Keratinocyte (primary cell): ENCODE measurements around the gene TMEM242. TPM values are rescaled to one million over a fixed set of nuclear protein-coding genes. Genes with fewer than 3 reads are reported as not detected.

Experiments
- DNase-seq: peaks from one replicate; pipeline ENCODE4 v3.0.0-alpha.2; 2011; ENCODE audit warnings: low read depth, missing footprints, low spot score
- FAIRE-seq: peaks from 2 replicates; lab custom pipeline; 2011; peaks lifted over from hg19 to GRCh38; lab: Jason Lieb, UNC
- H2AFZ ChIP-seq: 2 replicates; pipeline ENCODE4 v1.6.0; 2012; ENCODE audit warnings: low read length, control low read depth, inconsistent platforms; ENCODE audit not compliant: control insufficient read depth
- H3K27ac ChIP-seq: 2 replicates; pipeline ENCODE4 v1.5.1; 2011; ENCODE audit warnings: low read length; ENCODE audit not compliant: control insufficient read depth, insufficient read depth
- H3K27me3 ChIP-seq: 3 replicates; pipeline ENCODE4 v1.6.0; 2011; ENCODE audit warnings: low read length; ENCODE audit not compliant: control insufficient read depth, insufficient read depth; ENCODE audit errors: extremely low read depth
- H3K36me3 ChIP-seq, 2 experiments: 2 replicates in 1 of 2; 3 replicates in 1 of 2; pipeline ENCODE4 v1.5.1; 2011; ENCODE audit warnings: low read length in 2 of 2, mild to moderate bottlenecking in 1 of 2; ENCODE audit not compliant: control insufficient read depth in 2 of 2, insufficient read depth in 2 of 2; ENCODE audit errors: extremely low read depth in 1 of 2
- H3K4me1 ChIP-seq: 3 replicates; pipeline ENCODE4 v1.5.1; 2011; ENCODE audit warnings: low read length; ENCODE audit not compliant: control insufficient read depth, insufficient read depth; ENCODE audit errors: extremely low read depth
- H3K4me2 ChIP-seq: 3 replicates; pipeline ENCODE4 v1.6.0; 2011; ENCODE audit warnings: low read depth, low read length; ENCODE audit not compliant: control insufficient read depth, insufficient read depth; ENCODE audit errors: extremely low read depth
- H3K4me3 ChIP-seq, 3 experiments: fragments of 200-600 bp in 1 of 3; sonication (generic) in 1 of 3; 2 replicates in 2 of 3; 3 replicates in 1 of 3; pipeline ENCODE4 v1.5.1; 2011 to 2016; ENCODE audit warnings: low read length in 3 of 3, mild to moderate bottlenecking in 3 of 3, control low read depth in 2 of 3, inconsistent platforms in 1 of 3, low read depth in 1 of 3, mixed read lengths in 1 of 3, mixed run types in 1 of 3, moderate library complexity in 1 of 3; ENCODE audit not compliant: control insufficient read depth in 2 of 3, insufficient read depth in 2 of 3; ENCODE audit errors: extremely low read depth in 1 of 3
- H3K79me2 ChIP-seq: 2 replicates; pipeline ENCODE4 v1.6.0; 2012; ENCODE audit warnings: low read length; ENCODE audit not compliant: control insufficient read depth, insufficient read depth
- H3K9ac ChIP-seq: 3 replicates; pipeline ENCODE4 v1.6.0; 2011; ENCODE audit warnings: low read length; ENCODE audit not compliant: control insufficient read depth, insufficient read depth; ENCODE audit errors: extremely low read depth
- H3K9me1 ChIP-seq: 3 replicates; pipeline ENCODE4 v1.6.0; 2011; ENCODE audit warnings: low read length; ENCODE audit not compliant: control insufficient read depth, insufficient read depth; ENCODE audit errors: extremely low read depth
- H3K9me3 ChIP-seq: 2 replicates; pipeline ENCODE4 v1.5.1; 2012; ENCODE audit warnings: low read depth, low read length; ENCODE audit not compliant: control insufficient read depth
- H4K20me1 ChIP-seq: 3 replicates; pipeline ENCODE4 v1.6.0; 2011; ENCODE audit warnings: low read length; ENCODE audit not compliant: control insufficient read depth, insufficient read depth; ENCODE audit errors: extremely low read depth
- CTCF ChIP-seq, 3 experiments: IDR thresholded peaks in 1 of 3; conservative IDR thresholded peaks in 1 of 3; optimal IDR thresholded peaks in 1 of 3; 2 replicates in 2 of 3; 3 replicates in 1 of 3; pipeline versions ENCODE3 to v1.5.1; 2011; ENCODE audit warnings: low read length in 3 of 3, mild to moderate bottlenecking in 3 of 3, moderate library complexity in 2 of 3, control low read depth in 1 of 3, inconsistent platforms in 1 of 3; ENCODE audit not compliant: insufficient read depth in 2 of 3; ENCODE audit errors: extremely low read depth in 1 of 3
- EZH2 ChIP-seq: IDR thresholded peaks from one replicate; pipeline ENCODE4 v1.6.1; 2012; ENCODE audit warnings: inconsistent platforms, mild to moderate bottlenecking, low read length, moderate library complexity
- dilution Hi-C: fragments of 300-500 bp; cut with MboI; formaldehyde crosslinking; loops from one replicate; pipeline ENCODE4 v1.7.0; 2020; ENCODE audit warnings: low sequenced_read_pairs; ENCODE audit not compliant: extremely low pct_ligation_motif_present
- polyA plus RNA-seq, 5 experiments: library from polyadenylated mRNA; depleted of rRNA in 3 of 5; stranded (reverse) in 3 of 5; stranded (forward) in 1 of 5; unstranded in 1 of 5; fragments of >200 nt; gene quantifications; 1 replicate in 1 of 5; 2 replicates in 3 of 5; 3 replicates in 1 of 5; pipeline versions ENCODE4 v1.2.1 to v1.2.3, GENCODE V29; 2011 to 2012; ENCODE audit warnings: missing spikeins in 2 of 5, low read depth in 1 of 5, low replicate concordance in 1 of 5

Gene TMEM242
- polyA plus RNA-seq, 1 donor (not counting 4 experiments of a cell fraction or from before 2014, with no cell fraction given): 11.0 TPM

GRCh38 chr6:157266274-157267101, 56.8 kb downstream of the TMEM242 start:
- Histone ChIP-seq H4K20me1 (no peaks in the 10 kb centered on the region), H3K4me1 (no peaks in the 10 kb centered on the region), H3K9ac (no peak overlapping the region), H3K4me3 (no peak overlapping the region), H3K9me1 (no peaks in the 10 kb centered on the region), H3K4me2 (no peak overlapping the region), H3K36me3 (no peaks in the 10 kb centered on the region), H3K27ac (no peak overlapping the region), H3K27me3 (no peaks in the 10 kb centered on the region), H3K79me2 (no peaks in the 10 kb centered on the region), H2AFZ (no peak overlapping the region), H3K9me3 (no peaks in the 10 kb centered on the region)
- DNase-seq: no peak
- TF ChIP-seq CTCF (optimal IDR thresholded peaks at IDR 0.05 in 1 of 3, IDR thresholded peaks at IDR 0.05 in 1 of 3, conservative IDR thresholded peaks at IDR 0.05 in 1 of 3; ENCODE audit: extremely low read depth in 1 of 3, insufficient read depth in 2 of 3, low read length in 3 of 3) (no peak), EZH2 (no peak)
- dilution Hi-C loops: no loop called here
- FAIRE-seq: no peak

- H3K9me1 ChIP-seq: no peaks in the 10 kb centered on the region
- H2AFZ ChIP-seq: no peak overlapping the region
- no peaks in the 10 kb centered on the region for H3K36me3 ChIP-seq
- H3K27ac ChIP-seq: no peak overlapping the region
- dilution Hi-C loops: no loop called here
- FAIRE-seq: no peak
- no peaks in the 10 kb centered on the region for H3K9me3 ChIP-seq
- H3K4me3 ChIP-seq: no peak overlapping the region
- peaks cover 5% of the 10 kb centered on the region for H3K4me1 ChIP-seq
- no peak overlapping the region for H3K4me2 ChIP-seq
- no peaks in the 10 kb centered on the region for H4K20me1 ChIP-seq
- no peaks in the 10 kb centered on the region for H3K79me2 ChIP-seq
- no peak overlapping the region for H3K9ac ChIP-seq
- DNase-seq: no peak
- H3K27me3 ChIP-seq: no peaks in the 10 kb centered on the region
- TF ChIP-seq CTCF (optimal IDR thresholded peaks at IDR 0.05 in 1 of 3, IDR thresholded peaks at IDR 0.05 in 1 of 3, conservative IDR thresholded peaks at IDR 0.05 in 1 of 3; ENCODE audit: extremely low read depth in 1 of 3, insufficient read depth in 2 of 3, low read length in 3 of 3) (no peak), EZH2 (no peak)
Observed at GRCh38 chr6:157265635-157266034, 57.7 kb downstream of the TMEM242 start.
